Subcutaneous adipose tissue (tissue), 4 donors: ENCODE data around the gene EGLN3. TPM values are rescaled to one million over a fixed set of nuclear protein-coding genes. Genes with fewer than 3 reads are reported as not detected.

ENCODE experiments used
- total RNA-seq, 4 donors: library from RNA; depleted of rRNA; stranded (reverse); fragments of >200 nt; gene quantifications; one replicate each; pipeline ENCODE4 v1.1.0, GENCODE V29; 2016
- TF ChIP-seq, protein P1 (sequence below): fragments of 450-650 bp; IDR thresholded peaks from one replicate; pipeline ENCODE4 v1.5.1; 2016; ENCODE audit warnings: low read depth, mild to moderate bottlenecking, control low read depth, antibody characterized with exemption, moderate library complexity

Gene EGLN3
- total RNA-seq, 4 donors from 2014 or later, result 7.0 to 14.5 (median 7.2) TPM

- TF ChIP-seq, protein P1, sequence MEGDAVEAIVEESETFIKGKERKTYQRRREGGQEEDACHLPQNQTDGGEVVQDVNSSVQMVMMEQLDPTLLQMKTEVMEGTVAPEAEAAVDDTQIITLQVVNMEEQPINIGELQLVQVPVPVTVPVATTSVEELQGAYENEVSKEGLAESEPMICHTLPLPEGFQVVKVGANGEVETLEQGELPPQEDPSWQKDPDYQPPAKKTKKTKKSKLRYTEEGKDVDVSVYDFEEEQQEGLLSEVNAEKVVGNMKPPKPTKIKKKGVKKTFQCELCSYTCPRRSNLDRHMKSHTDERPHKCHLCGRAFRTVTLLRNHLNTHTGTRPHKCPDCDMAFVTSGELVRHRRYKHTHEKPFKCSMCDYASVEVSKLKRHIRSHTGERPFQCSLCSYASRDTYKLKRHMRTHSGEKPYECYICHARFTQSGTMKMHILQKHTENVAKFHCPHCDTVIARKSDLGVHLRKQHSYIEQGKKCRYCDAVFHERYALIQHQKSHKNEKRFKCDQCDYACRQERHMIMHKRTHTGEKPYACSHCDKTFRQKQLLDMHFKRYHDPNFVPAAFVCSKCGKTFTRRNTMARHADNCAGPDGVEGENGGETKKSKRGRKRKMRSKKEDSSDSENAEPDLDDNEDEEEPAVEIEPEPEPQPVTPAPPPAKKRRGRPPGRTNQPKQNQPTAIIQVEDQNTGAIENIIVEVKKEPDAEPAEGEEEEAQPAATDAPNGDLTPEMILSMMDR, result no peak
These were observed 9.2 kb downstream of the EGLN3 start for GRCh38 chr14:33941718-33942117.

GRCh38 chr14:33940561-33941011 lies 10.3 kb downstream of the EGLN3 start:
- TF ChIP-seq, protein P1, result no peak

GRCh38 chr14:33938131-33938949 lies 12.5 kb downstream of the EGLN3 start:
- TF ChIP-seq, protein P1, result no peak

DNA sequence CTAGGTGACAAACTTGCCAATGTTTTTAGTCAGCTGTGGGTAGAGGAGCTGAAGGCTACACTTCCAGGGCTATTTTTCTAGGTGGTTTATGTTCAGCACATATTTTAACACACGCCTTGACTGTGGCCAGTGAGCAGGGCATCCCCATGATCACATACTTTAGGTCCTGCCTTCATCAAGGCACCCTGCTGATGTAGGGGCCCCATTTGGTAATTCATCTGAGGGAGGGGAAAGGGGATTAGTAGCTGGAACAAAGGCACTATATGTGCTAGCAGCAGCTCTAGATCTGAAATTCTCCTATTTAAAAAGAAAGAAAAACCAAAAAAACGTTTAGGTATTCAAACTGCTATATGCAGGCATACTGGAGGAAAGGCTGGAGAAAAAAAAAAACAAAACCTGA lies 14.5 kb downstream of the EGLN3 start:
- TF ChIP-seq, protein P1, result no peak

DNA sequence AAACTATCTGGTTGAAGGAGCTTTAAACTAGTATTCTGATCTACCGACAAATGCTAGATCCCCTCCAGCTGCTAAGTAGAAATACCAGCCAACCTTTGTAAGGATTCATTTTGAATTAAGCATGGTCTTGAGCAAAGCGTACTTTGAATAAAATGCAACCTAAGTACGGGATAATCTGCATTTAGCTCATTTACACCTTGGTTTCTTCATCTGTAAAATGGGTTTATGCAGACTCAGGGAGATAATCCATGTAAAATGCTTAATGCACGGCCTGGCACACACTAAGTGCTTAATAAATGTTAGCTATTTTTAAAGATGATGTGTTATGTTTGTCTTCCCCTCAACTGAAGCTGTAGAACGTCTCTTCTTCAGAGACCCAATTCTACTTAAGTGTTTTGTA lies 15.9 kb downstream of the EGLN3 start:
- TF ChIP-seq, protein P1, result no peak

GRCh38 chr14:33934043-33934750 lies 16.7 kb downstream of the EGLN3 start:
- TF ChIP-seq, protein P1, result no peak

DNA sequence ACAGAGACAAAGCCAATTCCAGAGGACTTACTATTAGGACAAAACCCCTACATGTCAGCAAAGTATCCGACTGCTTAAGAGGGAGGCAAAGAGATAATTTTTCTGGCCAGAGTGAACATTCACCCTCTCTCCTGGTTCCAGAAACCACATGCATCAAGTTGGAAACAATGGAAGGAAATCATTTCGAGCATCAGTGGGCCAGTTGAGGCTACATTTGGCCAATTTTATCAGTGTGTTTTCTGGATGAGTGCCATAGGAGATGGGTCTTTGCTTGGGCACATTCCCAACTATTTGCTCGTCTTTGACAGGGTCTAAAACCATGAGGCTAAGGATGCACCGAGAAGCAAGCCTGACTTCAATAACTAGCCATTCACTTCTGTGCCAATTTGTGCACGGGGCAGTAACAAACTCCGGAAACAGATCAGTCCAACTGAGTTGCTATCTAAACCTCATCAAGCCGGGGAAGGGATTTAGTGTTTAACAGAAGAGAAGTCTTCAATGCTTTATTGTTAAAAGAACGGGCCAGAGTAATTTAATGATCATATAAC lies 17.4 kb downstream of the EGLN3 start:
- TF ChIP-seq, protein P1, result no peak
